Measurements from ENCODE around the gene ATP6V1G2.
"Not testable (repeated sequence)": the region's sequence is repeated elsewhere in the genome, so short reads cannot be mapped to it uniquely, and the experiment has no call there.

Gene ATP6V1G2

GRCh38 chr6:31558631-31559500 is 12.5 kb upstream of the ATP6V1G2 start:
- no peak overlapping the region for H3K4me3 ChIP-seq (ENCODE audit: low read length)
- H3K27ac ChIP-seq (ENCODE audit: low read length), result no peak overlapping the region
- peaks cover 37% of the 10 kb centered on the region for H3K36me3 ChIP-seq (ENCODE audit: insufficient read depth, low read depth, low read length)
- no peaks in the 10 kb centered on the region for H3K9me3 ChIP-seq (ENCODE audit: insufficient read depth, low read depth, low read length)
- H3K9ac ChIP-seq (ENCODE audit: low read depth, low read length), result no peak overlapping the region
- peaks cover 6% of the 10 kb centered on the region; the same call in 1 of the 2 replicates for H3K4me1 ChIP-seq (ENCODE audit: insufficient read depth, low read length)
- H3K27me3 ChIP-seq (ENCODE audit: insufficient read depth, low read length), result no peaks in the 10 kb centered on the region

GRCh38 chr6:31558318-31558625 is 11.9 kb upstream of the ATP6V1G2 start:
- no peaks in the 10 kb centered on the region for H3K27me3 ChIP-seq (ENCODE audit: insufficient read depth, low read length)
- H3K4me3 ChIP-seq (ENCODE audit: low read length), result no peak overlapping the region
- H3K27ac ChIP-seq (ENCODE audit: low read length), result no peak overlapping the region
- peaks cover 6% of the 10 kb centered on the region; the same call in 1 of the 2 replicates for H3K4me1 ChIP-seq (ENCODE audit: insufficient read depth, low read length)
- H3K9ac ChIP-seq (ENCODE audit: low read depth, low read length), result no peak overlapping the region
- H3K9me3 ChIP-seq (ENCODE audit: insufficient read depth, low read depth, low read length), result no peaks in the 10 kb centered on the region
- peaks cover 40% of the 10 kb centered on the region for H3K36me3 ChIP-seq (ENCODE audit: insufficient read depth, low read depth, low read length)

GRCh38 chr6:31557443-31558317 is 11.3 kb upstream of the ATP6V1G2 start:
- Histone ChIP-seq H3K27me3 (ENCODE audit: insufficient read depth, low read length) (no peaks in the 10 kb centered on the region), H3K4me3 (ENCODE audit: low read length) (no peak overlapping the region), H3K9ac (ENCODE audit: low read depth, low read length) (no peak overlapping the region), H3K9me3 (ENCODE audit: insufficient read depth, low read depth, low read length) (no peaks in the 10 kb centered on the region), H3K36me3 (ENCODE audit: insufficient read depth, low read depth, low read length) (peaks cover 42% of the 10 kb centered on the region), H3K4me1 (ENCODE audit: insufficient read depth, low read length) (peaks cover 6% of the 10 kb centered on the region; the same call in 1 of the 2 replicates), H3K27ac (ENCODE audit: low read length) (no peak overlapping the region)

GRCh38 chr6:31556307-31556706 is 9.9 kb upstream of the ATP6V1G2 start:
- Histone ChIP-seq H3K4me1 (ENCODE audit: insufficient read depth, low read length) (peaks cover 6% of the 10 kb centered on the region; the same call in 1 of the 2 replicates), H3K36me3 (ENCODE audit: insufficient read depth, low read depth, low read length) (peaks cover 42% of the 10 kb centered on the region), H3K9me3 (ENCODE audit: insufficient read depth, low read depth, low read length) (no peaks in the 10 kb centered on the region), H3K27me3 (ENCODE audit: insufficient read depth, low read length) (no peaks in the 10 kb centered on the region), H3K4me3 (ENCODE audit: low read length) (no peak overlapping the region), H3K27ac (ENCODE audit: low read length) (no peak overlapping the region), H3K9ac (ENCODE audit: low read depth, low read length) (no peak overlapping the region)

- not testable (repeated sequence) for H3K9ac ChIP-seq (ENCODE audit: low read depth, low read length); H3K9me3 ChIP-seq (ENCODE audit: insufficient read depth, low read depth, low read length); H3K27me3 ChIP-seq (ENCODE audit: insufficient read depth, low read length); H3K4me3 ChIP-seq (ENCODE audit: low read length); H3K4me1 ChIP-seq (ENCODE audit: insufficient read depth, low read length); H3K27ac ChIP-seq (ENCODE audit: low read length)
- H3K36me3 ChIP-seq (ENCODE audit: insufficient read depth, low read depth, low read length), result peaks cover 42% of the 10 kb centered on the region
Observed at GRCh38 chr6:31551371-31551770, 5.0 kb upstream of the ATP6V1G2 start.

- H3K9ac ChIP-seq (ENCODE audit: low read depth, low read length), result peak overlapping the region; percentile 82; the same call in 1 of the 2 replicates
- no peak overlapping the region for H3K27ac ChIP-seq (ENCODE audit: low read length)
- H3K36me3 ChIP-seq (ENCODE audit: insufficient read depth, low read depth, low read length), result peaks cover 33% of the 10 kb centered on the region
- H3K27me3 ChIP-seq (ENCODE audit: insufficient read depth, low read length), result no peaks in the 10 kb centered on the region
- H3K4me1 ChIP-seq (ENCODE audit: insufficient read depth, low read length), result peaks cover 3% of the 10 kb centered on the region; the same call in 1 of the 2 replicates
- H3K4me3 ChIP-seq (ENCODE audit: low read length), result peak overlapping the region; percentile 87; the same call in 1 of the 2 replicates
- no peaks in the 10 kb centered on the region for H3K9me3 ChIP-seq (ENCODE audit: insufficient read depth, low read depth, low read length)
Observed at GRCh38 chr6:31548544-31548873, 2.1 kb upstream of the ATP6V1G2 start.

GRCh38 chr6:31547727-31548543 is 1.5 kb upstream of the ATP6V1G2 start:
- H3K27ac ChIP-seq (ENCODE audit: low read length), result peak overlapping the region; percentile 72
- H3K36me3 ChIP-seq (ENCODE audit: insufficient read depth, low read depth, low read length), result peaks cover 29% of the 10 kb centered on the region
- no peaks in the 10 kb centered on the region for H3K9me3 ChIP-seq (ENCODE audit: insufficient read depth, low read depth, low read length)
- H3K4me1 ChIP-seq (ENCODE audit: insufficient read depth, low read length), result peaks cover 6% of the 10 kb centered on the region; the same call in 1 of the 2 replicates
- H3K4me3 ChIP-seq (ENCODE audit: low read length), result peak overlapping the region; percentile 87
- peak overlapping the region; percentile 82; the same call in 1 of the 2 replicates for H3K9ac ChIP-seq (ENCODE audit: low read depth, low read length)
- H3K27me3 ChIP-seq (ENCODE audit: insufficient read depth, low read length), result no peaks in the 10 kb centered on the region

- H3K4me3 ChIP-seq (ENCODE audit: low read length), result peak within 1 kb of the TSS; percentile 87
- no peaks in the 10 kb centered on the region for H3K27me3 ChIP-seq (ENCODE audit: insufficient read depth, low read length)
- peak within 1 kb of the TSS; percentile 82; the same call in 1 of the 2 replicates for H3K9ac ChIP-seq (ENCODE audit: low read depth, low read length)
- H3K9me3 ChIP-seq (ENCODE audit: insufficient read depth, low read depth, low read length), result no peaks in the 10 kb centered on the region
- H3K4me1 ChIP-seq (ENCODE audit: insufficient read depth, low read length), result peaks cover 6% of the 10 kb centered on the region; the same call in 1 of the 2 replicates
- peak within 1 kb of the TSS; percentile 72 for H3K27ac ChIP-seq (ENCODE audit: low read length)
- peaks cover 29% of the 10 kb centered on the region for H3K36me3 ChIP-seq (ENCODE audit: insufficient read depth, low read depth, low read length)
Observed at GRCh38 chr6:31546958-31547726, 734 bp upstream of the ATP6V1G2 start, which contains the start of gene NFKBIL1. Gene NFKBIL1, plus strand, starts transcription at chr6:31547608. Its CDS starts 87 bp downstream, at chr6:31547695.

GRCh38 chr6:31545291-31545690 is 1.1 kb downstream of the ATP6V1G2 start:
- Histone ChIP-seq H3K4me1 (ENCODE audit: insufficient read depth, low read length) (peaks cover 8% of the 10 kb centered on the region), H3K36me3 (ENCODE audit: insufficient read depth, low read depth, low read length) (peaks cover 33% of the 10 kb centered on the region), H3K4me3 (ENCODE audit: low read length) (no peak overlapping the region), H3K27ac (ENCODE audit: low read length) (no peak overlapping the region), H3K9ac (ENCODE audit: low read depth, low read length) (peak overlapping the region; percentile 35; the same call in 1 of the 2 replicates), H3K9me3 (ENCODE audit: insufficient read depth, low read depth, low read length) (no peaks in the 10 kb centered on the region), H3K27me3 (ENCODE audit: insufficient read depth, low read length) (no peaks in the 10 kb centered on the region)

- Histone ChIP-seq H3K27ac (ENCODE audit: low read length) (no peak overlapping the region), H3K4me3 (ENCODE audit: low read length) (no peak overlapping the region), H3K9me3 (ENCODE audit: insufficient read depth, low read depth, low read length) (no peaks in the 10 kb centered on the region), H3K36me3 (ENCODE audit: insufficient read depth, low read depth, low read length) (peaks cover 33% of the 10 kb centered on the region), H3K27me3 (ENCODE audit: insufficient read depth, low read length) (no peaks in the 10 kb centered on the region), H3K4me1 (ENCODE audit: insufficient read depth, low read length) (peaks cover 14% of the 10 kb centered on the region), H3K9ac (ENCODE audit: low read depth, low read length) (no peak overlapping the region)
Observed at GRCh38 chr6:31544676-31545075, 1.7 kb downstream of the ATP6V1G2 start.
